Measurements from ENCODE around the gene TMEM44. TPM values are rescaled to one million over a fixed set of nuclear protein-coding genes. Genes with fewer than 3 reads are reported as not detected.
A peak's percentile ranks its signal among the peaks of the same experiment; 100 is the strongest.

The TMEM44 gene
- total and polyA plus RNA-seq, 12 donors = 1.3 to 20.4 (median 7.3) TPM

GRCh38 chr3:194570235-194570634 is 63.0 kb downstream of the TMEM44 start:
- no peaks in the 10 kb centered on the region for H3K27me3 ChIP-seq
- H3K9me3 ChIP-seq (replicated peaks in 1 of 3) = no peaks in the 10 kb centered on the region
- peak in 1 of 7 donors; percentile 38 for DNase-seq
- no peak overlapping the region for H3K4me3 ChIP-seq
- 86 to 92% (median 87%) methylated on average over 13 of the region's 13 CpGs for WGBS, 4 donors
- H3K4me1 ChIP-seq (replicated peaks in 1 of 2) = peaks cover 6 to 8% of the 10 kb centered on the region in 2 donors
- TF ChIP-seq CTCF (IDR thresholded peaks at IDR 0.05) = no peak
- TF ChIP-seq POLR2A (IDR thresholded peaks at IDR 0.05) = no peak
- intact Hi-C loops (cut with DNase I) = no loop called here
- peak overlapping the region in 1 of 5 donors; percentile 17 for H3K27ac ChIP-seq
- no peaks in the 10 kb centered on the region for H3K36me3 ChIP-seq (replicated peaks in 1 of 2)

- TF ChIP-seq POLR2A (IDR thresholded peaks at IDR 0.05) (no peak), CTCF (IDR thresholded peaks at IDR 0.05) (no peak)
- no peaks in the 10 kb centered on the region for H3K4me1 ChIP-seq (replicated peaks in 1 of 2)
- no peak overlapping the region for H3K27ac ChIP-seq
- H3K9me3 ChIP-seq (replicated peaks in 1 of 3) = no peaks in the 10 kb centered on the region
- WGBS, 4 donors = 90 to 94% (median 91%) methylated on average over 12 of the region's 12 CpGs
- no peak overlapping the region for H3K4me3 ChIP-seq
- no peaks in the 10 kb centered on the region for H3K27me3 ChIP-seq
- H3K36me3 ChIP-seq (replicated peaks in 1 of 2) = no peaks in the 10 kb centered on the region
- no peak for DNase-seq
- intact Hi-C loops (cut with DNase I) = no loop called here
These were observed 64.0 kb downstream of the TMEM44 start for GRCh38 chr3:194569252-194569651.

DNA sequence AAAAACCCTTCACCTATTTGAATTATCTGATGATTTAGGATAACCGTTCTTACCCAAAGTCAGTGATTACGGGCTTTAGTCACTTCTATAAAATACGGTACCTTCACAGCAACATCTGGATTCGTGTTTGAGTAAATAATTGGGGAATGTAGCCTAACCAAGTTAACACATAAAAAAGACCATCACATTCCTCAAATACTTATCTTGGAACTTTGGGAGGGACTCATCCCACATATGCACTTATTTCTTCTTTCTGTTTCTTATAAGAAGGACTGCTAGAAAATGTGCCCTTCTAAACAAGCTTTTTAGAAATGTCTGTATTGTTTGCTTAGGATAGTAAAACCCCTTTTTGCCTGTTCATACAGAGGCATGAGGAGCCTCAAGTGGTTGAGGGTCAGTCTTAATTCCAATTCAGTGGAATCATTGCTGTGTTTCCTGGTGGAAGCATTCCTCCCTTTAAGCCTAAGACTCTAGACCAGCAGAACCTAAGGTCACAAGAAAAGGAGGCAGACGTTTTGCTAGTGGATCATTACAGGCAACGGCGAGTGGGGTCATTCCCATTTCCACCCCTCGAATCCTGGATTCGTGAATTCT is 67.5 kb downstream of the TMEM44 start:
- H3K4me1 ChIP-seq (replicated peaks in 1 of 2) = peaks cover 0 to 15% of the 10 kb centered on the region in 2 donors
- DNase-seq = no peak
- TF ChIP-seq POLR2A (IDR thresholded peaks at IDR 0.05) (no peak), CTCF (IDR thresholded peaks at IDR 0.05) (no peak)
- no peak overlapping the region for H3K4me3 ChIP-seq
- H3K9me3 ChIP-seq (replicated peaks in 1 of 3) = no peaks in the 10 kb centered on the region
- H3K27ac ChIP-seq = no peak overlapping the region
- intact Hi-C loops (cut with DNase I) = no loop called here
- H3K27me3 ChIP-seq = no peaks in the 10 kb centered on the region
- WGBS, 4 donors = 71 to 82% (median 75%) methylated on average over 9 of the region's 9 CpGs
- H3K36me3 ChIP-seq (replicated peaks in 1 of 2) = no peaks in the 10 kb centered on the region

GRCh38 chr3:194562986-194563385 is 70.2 kb downstream of the TMEM44 start:
- no peaks in the 10 kb centered on the region for H3K9me3 ChIP-seq (replicated peaks in 1 of 3)
- H3K36me3 ChIP-seq (replicated peaks in 1 of 2) = no peaks in the 10 kb centered on the region
- H3K4me1 ChIP-seq (replicated peaks in 1 of 2) = peaks cover 0 to 18% of the 10 kb centered on the region in 2 donors
- TF ChIP-seq CTCF (IDR thresholded peaks at IDR 0.05) = no peak
- no peak for TF ChIP-seq POLR2A (IDR thresholded peaks at IDR 0.05)
- WGBS, 4 donors = 37 to 62% (median 44%) methylated on average over 2 of the region's 2 CpGs
- no peak overlapping the region for H3K4me3 ChIP-seq
- no peak overlapping the region for H3K27ac ChIP-seq
- intact Hi-C loops (cut with DNase I) = no loop called here
- H3K27me3 ChIP-seq = no peaks in the 10 kb centered on the region
- DNase-seq = peak in 3 of 7 donors; percentile 25 to 57 (median 56)
